ENCODE data around the gene LRP1B. TPM values are rescaled to one million over a fixed set of nuclear protein-coding genes. Genes with fewer than 3 reads are reported as not detected.

LRP1B gene
- total RNA-seq, 2 donors from 2014 or later = 0.52 to 3.0 TPM

DNA sequence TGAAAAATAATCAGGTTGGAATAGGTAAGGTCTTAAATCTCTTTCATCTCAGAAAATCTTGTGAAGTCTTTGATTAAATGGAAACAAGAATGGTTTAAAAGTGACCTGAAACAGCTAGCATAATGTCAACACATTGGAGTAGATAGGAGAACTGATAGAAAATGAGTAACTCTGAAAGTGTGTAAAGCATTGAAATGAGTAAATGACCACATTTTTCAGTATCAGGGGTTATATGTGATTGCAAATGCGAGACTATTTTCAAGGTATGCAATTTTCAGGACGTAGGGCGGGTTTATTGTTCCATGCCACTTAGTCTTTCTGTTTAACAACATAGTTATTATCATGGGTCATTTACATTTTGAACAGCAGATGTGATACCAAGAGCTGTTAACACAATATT is 1383.2 kb downstream of the LRP1B start:
- no peak overlapping the region for H3K4me3 ChIP-seq
- ATAC-seq (no peak), DNase-seq (no peak)
- TF ChIP-seq, protein P1, sequence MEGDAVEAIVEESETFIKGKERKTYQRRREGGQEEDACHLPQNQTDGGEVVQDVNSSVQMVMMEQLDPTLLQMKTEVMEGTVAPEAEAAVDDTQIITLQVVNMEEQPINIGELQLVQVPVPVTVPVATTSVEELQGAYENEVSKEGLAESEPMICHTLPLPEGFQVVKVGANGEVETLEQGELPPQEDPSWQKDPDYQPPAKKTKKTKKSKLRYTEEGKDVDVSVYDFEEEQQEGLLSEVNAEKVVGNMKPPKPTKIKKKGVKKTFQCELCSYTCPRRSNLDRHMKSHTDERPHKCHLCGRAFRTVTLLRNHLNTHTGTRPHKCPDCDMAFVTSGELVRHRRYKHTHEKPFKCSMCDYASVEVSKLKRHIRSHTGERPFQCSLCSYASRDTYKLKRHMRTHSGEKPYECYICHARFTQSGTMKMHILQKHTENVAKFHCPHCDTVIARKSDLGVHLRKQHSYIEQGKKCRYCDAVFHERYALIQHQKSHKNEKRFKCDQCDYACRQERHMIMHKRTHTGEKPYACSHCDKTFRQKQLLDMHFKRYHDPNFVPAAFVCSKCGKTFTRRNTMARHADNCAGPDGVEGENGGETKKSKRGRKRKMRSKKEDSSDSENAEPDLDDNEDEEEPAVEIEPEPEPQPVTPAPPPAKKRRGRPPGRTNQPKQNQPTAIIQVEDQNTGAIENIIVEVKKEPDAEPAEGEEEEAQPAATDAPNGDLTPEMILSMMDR (IDR thresholded peaks at IDR 0.05) = no peak
- no peak for TF ChIP-seq POLR2A (IDR thresholded peaks at IDR 0.05)
- no peak overlapping the region for H3K27ac ChIP-seq
- H3K27me3 ChIP-seq = no peaks in the 10 kb centered on the region
- no peaks in the 10 kb centered on the region for H3K36me3 ChIP-seq (replicated peaks in 1 of 2; ENCODE audit: insufficient read depth in 1 of 2, low read depth in 2 of 2)
- H3K9me3 ChIP-seq = no peaks in the 10 kb centered on the region
- intact Hi-C loops (cut with DNase I) = no loop called here
- H3K4me1 ChIP-seq = no peaks in the 10 kb centered on the region
- WGBS, 2 donors = 83 to 93% methylated on average over 3 of the region's 3 CpGs

DNA sequence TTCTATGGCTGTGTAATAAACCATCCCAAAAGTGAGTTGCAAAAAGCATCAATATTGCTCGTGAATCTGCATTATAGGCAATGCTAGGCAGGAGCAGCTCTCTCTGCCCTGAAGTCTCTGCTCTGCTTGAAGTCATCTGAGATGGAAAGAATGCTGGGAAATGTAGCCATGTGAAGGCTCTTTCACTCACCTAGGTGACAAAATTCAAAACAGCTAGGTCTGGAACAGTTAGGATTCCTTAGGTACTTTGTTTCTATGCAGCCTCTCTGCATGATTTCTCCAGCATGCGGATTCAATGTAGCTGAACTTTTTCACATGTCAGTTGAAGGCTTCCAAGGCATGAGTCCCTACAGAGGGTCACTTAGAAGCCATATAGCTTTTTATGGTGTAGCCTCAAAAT is 1383.7 kb downstream of the LRP1B start:
- H3K27ac ChIP-seq = no peak overlapping the region
- intact Hi-C loops (cut with DNase I) = no loop called here
- H3K4me1 ChIP-seq = no peaks in the 10 kb centered on the region
- H3K27me3 ChIP-seq = no peaks in the 10 kb centered on the region
- H3K36me3 ChIP-seq (replicated peaks in 1 of 2; ENCODE audit: insufficient read depth in 1 of 2, low read depth in 2 of 2) = no peaks in the 10 kb centered on the region
- H3K4me3 ChIP-seq = no peak overlapping the region
- no peak for TF ChIP-seq POLR2A (IDR thresholded peaks at IDR 0.05)
- TF ChIP-seq, protein P1 (IDR thresholded peaks at IDR 0.05) = no peak
- no peak for DNase-seq
- no peak for ATAC-seq
- H3K9me3 ChIP-seq = no peaks in the 10 kb centered on the region
- 45 to 71% methylated on average over 2 of the region's 2 CpGs for WGBS, 2 donors

DNA sequence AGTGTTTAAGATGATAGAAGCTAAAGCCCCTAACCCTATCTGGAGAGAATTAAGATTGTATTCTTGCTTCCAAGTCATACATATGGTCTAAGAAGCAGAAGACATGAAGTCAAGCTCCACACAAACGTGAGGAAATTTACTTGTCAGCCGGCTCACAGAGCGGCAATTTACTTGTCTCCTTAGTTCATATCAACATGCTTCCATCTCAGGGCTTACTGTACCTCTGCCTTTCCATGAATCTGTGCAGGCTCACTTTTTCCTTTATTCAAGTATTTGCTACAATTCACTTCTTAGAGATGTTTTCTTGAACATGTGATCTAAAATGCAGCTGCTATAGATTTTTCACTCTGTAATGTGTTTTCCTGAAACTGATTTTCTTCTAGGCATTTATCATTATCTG is 1386.4 kb downstream of the LRP1B start:
- no peaks in the 10 kb centered on the region for H3K36me3 ChIP-seq (replicated peaks in 1 of 2; ENCODE audit: insufficient read depth in 1 of 2, low read depth in 2 of 2)
- H3K4me3 ChIP-seq = no peak overlapping the region
- no peaks in the 10 kb centered on the region for H3K4me1 ChIP-seq
- H3K9me3 ChIP-seq = no peaks in the 10 kb centered on the region
- no peak overlapping the region for H3K27ac ChIP-seq
- 72 to 77% methylated on average over 3 of the region's 3 CpGs for WGBS, 2 donors
- intact Hi-C loops (cut with DNase I) = no loop called here
- H3K27me3 ChIP-seq = no peaks in the 10 kb centered on the region
- ATAC-seq = no peak
- TF ChIP-seq, protein P1 (IDR thresholded peaks at IDR 0.05) = no peak
- TF ChIP-seq POLR2A (IDR thresholded peaks at IDR 0.05) = no peak
- no peak for DNase-seq

DNA sequence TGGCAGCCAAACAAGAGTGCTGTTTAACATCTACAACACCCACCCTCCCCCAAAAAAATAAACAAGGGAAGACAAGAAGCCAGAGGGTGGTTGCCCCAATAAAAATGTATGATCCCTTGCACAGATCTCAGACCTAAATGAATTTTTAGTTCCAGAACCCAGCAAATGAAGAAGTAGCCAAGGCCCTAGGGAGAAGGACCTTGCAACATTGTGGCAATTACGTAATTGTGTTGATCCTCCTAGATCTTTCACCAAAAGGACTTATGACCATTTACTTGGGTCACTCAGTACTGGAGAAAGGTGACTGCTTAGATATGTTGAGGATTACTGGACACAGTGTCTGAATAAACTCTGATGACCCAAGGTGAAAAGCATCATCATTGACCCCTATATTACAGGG is 1393.8 kb downstream of the LRP1B start:
- no peaks in the 10 kb centered on the region for H3K27me3 ChIP-seq
- H3K9me3 ChIP-seq = no peaks in the 10 kb centered on the region
- intact Hi-C loops (cut with DNase I) = no loop called here
- ATAC-seq (no peak), DNase-seq (no peak)
- WGBS, 2 donors = 75 to 85% methylated on average over 1 of the region's 1 CpG
- no peak overlapping the region for H3K27ac ChIP-seq
- no peak overlapping the region for H3K4me3 ChIP-seq
- no peak for TF ChIP-seq POLR2A (IDR thresholded peaks at IDR 0.05)
- TF ChIP-seq, protein P1 (IDR thresholded peaks at IDR 0.05) = no peak
- H3K36me3 ChIP-seq (replicated peaks in 1 of 2; ENCODE audit: insufficient read depth in 1 of 2, low read depth in 2 of 2) = no peaks in the 10 kb centered on the region
- H3K4me1 ChIP-seq = no peaks in the 10 kb centered on the region

DNA sequence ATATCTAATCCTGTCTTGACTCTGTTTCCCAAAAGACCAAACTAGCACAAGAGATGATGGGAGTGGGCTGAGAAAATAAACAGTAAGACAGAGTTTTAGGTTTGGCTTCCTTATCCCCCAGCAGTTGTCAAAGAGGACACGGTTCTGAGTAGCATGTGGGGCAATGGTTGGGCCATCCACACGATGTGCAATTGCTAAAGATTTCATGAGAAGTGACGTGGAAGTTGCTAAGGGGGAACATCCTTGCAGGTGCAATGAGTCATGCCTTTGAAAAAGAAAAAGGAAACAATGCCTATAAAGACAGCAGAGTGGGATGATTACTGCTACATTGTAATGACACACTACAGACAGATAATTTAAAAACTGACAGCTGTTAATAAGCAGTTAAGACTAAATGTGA is 1395.8 kb downstream of the LRP1B start:
- Histone ChIP-seq H3K36me3 (replicated peaks in 1 of 2; ENCODE audit: insufficient read depth in 1 of 2, low read depth in 2 of 2) (no peaks in the 10 kb centered on the region), H3K9me3 (no peaks in the 10 kb centered on the region), H3K27ac (no peak overlapping the region), H3K27me3 (no peaks in the 10 kb centered on the region), H3K4me1 (no peaks in the 10 kb centered on the region), H3K4me3 (no peak overlapping the region)
- WGBS, 2 donors = 56 to 65% methylated on average over 3 of the region's 3 CpGs
- intact Hi-C loops (cut with DNase I) = no loop called here
- DNase-seq (no peak), ATAC-seq (no peak)
- TF ChIP-seq POLR2A (IDR thresholded peaks at IDR 0.05) = no peak
- TF ChIP-seq, protein P1 (IDR thresholded peaks at IDR 0.05) = no peak
